Activated T-cell treated with anti-CD3 and anti-CD28 coated beads for 48 hours (primary cell): Measurements from ENCODE around the gene RSPO3.

ENCODE experiments used
- DNase-seq: peaks from one replicate; pipeline ENCODE4 v3.0.0-alpha.2; 2020; ENCODE audit warnings: low read depth

The RSPO3 gene

GRCh38 chr6:127111526-127111925, 6.9 kb upstream of the RSPO3 start:
- no peak for DNase-seq

- no peak for DNase-seq
Measured at GRCh38 chr6:127114214-127114760, 4.2 kb upstream of the RSPO3 start.

GRCh38 chr6:127115084-127115655, 3.3 kb upstream of the RSPO3 start:
- DNase-seq: no peak

- DNase-seq: no peak
Measured at GRCh38 chr6:127115746-127116145, 2.7 kb upstream of the RSPO3 start.

- DNase-seq: no peak
Measured at GRCh38 chr6:127117979-127118297, 533 bp upstream of the RSPO3 start.

- DNase-seq: no peak
Measured at GRCh38 chr6:127119102-127120022, 891 bp downstream of the RSPO3 start.

- DNase-seq: no peak
Measured at GRCh38 chr6:127120023-127120786, 1.7 kb downstream of the RSPO3 start.

- peak; percentile 64 for DNase-seq
Measured at GRCh38 chr6:127120787-127121636, 2.5 kb downstream of the RSPO3 start.

GRCh38 chr6:127121637-127121960, 3.1 kb downstream of the RSPO3 start:
- no peak for DNase-seq

- no peak for DNase-seq
Measured at GRCh38 chr6:127124172-127124571, 5.7 kb downstream of the RSPO3 start.

- DNase-seq: no peak
Measured at GRCh38 chr6:127124680-127125079, 6.2 kb downstream of the RSPO3 start.

GRCh38 chr6:127128066-127128465, 9.6 kb downstream of the RSPO3 start:
- DNase-seq: no peak

- DNase-seq: no peak
Measured at GRCh38 chr6:127129251-127129650, 10.8 kb downstream of the RSPO3 start.

- DNase-seq: no peak
Measured at GRCh38 chr6:127131275-127131674, 12.8 kb downstream of the RSPO3 start.

- DNase-seq: no peak
Measured at GRCh38 chr6:127131772-127132376, 13.4 kb downstream of the RSPO3 start.

GRCh38 chr6:127134136-127134535, 15.7 kb downstream of the RSPO3 start:
- DNase-seq: no peak

GRCh38 chr6:127136786-127137185, 18.3 kb downstream of the RSPO3 start:
- DNase-seq: no peak

- DNase-seq: no peak
Measured at GRCh38 chr6:127146932-127147331, 28.5 kb downstream of the RSPO3 start.

GRCh38 chr6:127147534-127147933, 29.1 kb downstream of the RSPO3 start:
- no peak for DNase-seq

- no peak for DNase-seq
Measured at GRCh38 chr6:127148511-127148910, 30.0 kb downstream of the RSPO3 start.

GRCh38 chr6:127154509-127154908, 36.0 kb downstream of the RSPO3 start:
- DNase-seq: no peak
